ENCODE results near the gene SH3GLB1.
"Not testable (repeated sequence)": the region's sequence is repeated elsewhere in the genome, so short reads cannot be mapped to it uniquely, and the experiment has no call there.

The SH3GLB1 gene

DNA sequence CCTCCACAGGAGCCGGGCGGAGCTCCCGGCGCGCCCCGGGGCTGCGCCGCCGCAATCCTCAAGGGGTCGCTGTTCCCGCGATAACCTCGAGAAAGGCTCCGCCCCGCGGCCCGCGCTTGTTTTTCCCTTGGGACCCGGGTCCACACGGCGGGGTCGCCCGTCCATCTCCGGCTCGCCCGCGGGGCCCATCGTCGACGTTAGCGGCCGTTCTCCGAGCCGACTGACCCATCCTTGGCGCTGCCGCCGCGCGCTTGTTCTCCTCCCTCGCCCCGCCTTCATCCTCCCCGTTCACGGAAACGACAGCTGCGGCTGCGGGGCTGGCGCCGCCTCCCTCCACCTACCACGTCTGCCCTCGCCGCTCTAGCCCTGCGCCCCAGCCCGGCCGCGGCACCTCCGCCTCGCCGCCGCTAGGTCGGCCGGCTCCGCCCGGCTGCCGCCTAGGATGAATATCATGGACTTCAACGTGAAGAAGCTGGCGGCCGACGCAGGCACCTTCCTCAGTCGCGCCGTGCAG is at the start of gene SH3GLB1:
Gene SH3GLB1 (plus strand): TSS at position 119 of the 514 bp plus-strand sequence. CDS start 324 bp downstream, at position 443.
- FAIRE-seq: no peak

GRCh38 chr1:86658381-86658780 is 46.0 kb upstream of the SH3GLB1 start:
- FAIRE-seq: not testable (repeated sequence)

- no peak for FAIRE-seq
Observed at GRCh38 chr1:86666368-86666767, 38.0 kb upstream of the SH3GLB1 start.

- peak; percentile 97 for FAIRE-seq
Observed at GRCh38 chr1:86687595-86687994, 16.8 kb upstream of the SH3GLB1 start.

GRCh38 chr1:86692641-86693040 is 11.7 kb upstream of the SH3GLB1 start:
- FAIRE-seq: no peak

DNA sequence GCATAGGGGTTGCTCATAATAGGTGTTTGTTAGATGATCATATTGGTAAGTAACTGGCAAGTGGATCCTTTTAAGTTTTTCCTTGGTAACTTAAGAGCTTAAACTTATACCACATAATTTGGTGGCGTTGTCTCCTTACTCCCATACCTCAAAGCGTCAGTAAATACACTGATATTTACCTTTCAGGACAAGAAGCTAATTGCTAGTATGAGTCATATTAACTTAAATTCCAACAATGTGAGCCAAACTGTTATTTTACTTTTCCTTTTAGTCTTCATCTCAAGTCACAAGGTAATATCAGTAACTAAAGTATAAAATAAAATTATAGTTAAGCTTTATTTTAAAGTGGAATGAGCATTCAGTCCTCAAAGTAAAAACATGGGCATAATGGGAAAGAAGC is 9.0 kb upstream of the SH3GLB1 start:
- no peak for FAIRE-seq

GRCh38 chr1:86696522-86696921 is 7.9 kb upstream of the SH3GLB1 start:
- no peak for FAIRE-seq

DNA sequence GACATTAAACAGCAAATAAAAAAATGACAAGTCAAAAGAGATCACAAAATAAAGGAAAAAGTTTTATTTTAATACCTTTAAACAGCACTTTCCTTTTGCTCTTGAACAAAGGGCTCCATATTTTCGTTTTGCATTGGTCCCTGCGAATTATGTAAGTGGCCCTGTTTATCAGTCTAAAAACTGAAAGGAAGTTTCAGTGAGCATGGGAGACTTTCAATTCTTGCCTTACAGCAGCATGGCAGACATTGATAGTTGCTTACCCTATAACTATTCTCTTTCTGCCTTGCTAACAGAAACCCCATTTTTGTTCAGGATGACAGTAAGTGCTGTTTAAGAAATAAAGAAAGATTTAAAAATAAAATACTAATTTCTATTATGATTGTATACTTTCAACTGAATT is 5.2 kb upstream of the SH3GLB1 start:
- no peak for FAIRE-seq

- FAIRE-seq: no peak
Observed at GRCh38 chr1:86701731-86702130, 2.6 kb upstream of the SH3GLB1 start.

DNA sequence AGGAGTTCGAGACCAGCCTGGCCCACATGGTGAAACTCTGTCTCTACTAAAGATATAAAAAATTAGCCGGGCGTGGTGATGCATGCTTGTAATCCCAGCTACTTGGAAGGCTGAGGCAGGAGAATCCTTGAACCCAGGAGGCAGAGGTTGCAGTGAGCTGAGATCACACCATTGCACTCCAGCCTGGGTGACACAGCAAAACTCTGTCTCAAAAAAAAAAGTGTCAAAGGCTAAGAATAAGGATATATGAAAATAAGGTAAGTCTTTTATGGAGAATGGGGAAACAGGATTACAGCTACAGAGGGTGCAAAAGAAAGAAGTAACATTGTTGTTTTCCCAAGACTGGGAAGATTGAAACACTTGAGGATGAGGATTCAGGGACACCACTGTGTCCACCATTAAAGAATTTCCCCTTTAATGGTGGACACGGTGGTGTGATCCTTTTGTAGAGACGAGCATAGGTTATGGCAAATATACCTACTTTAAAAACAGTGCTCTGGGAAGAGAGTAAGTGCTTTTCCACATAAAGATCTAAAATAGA is 1.4 kb upstream of the SH3GLB1 start:
- not testable (repeated sequence) for FAIRE-seq

DNA sequence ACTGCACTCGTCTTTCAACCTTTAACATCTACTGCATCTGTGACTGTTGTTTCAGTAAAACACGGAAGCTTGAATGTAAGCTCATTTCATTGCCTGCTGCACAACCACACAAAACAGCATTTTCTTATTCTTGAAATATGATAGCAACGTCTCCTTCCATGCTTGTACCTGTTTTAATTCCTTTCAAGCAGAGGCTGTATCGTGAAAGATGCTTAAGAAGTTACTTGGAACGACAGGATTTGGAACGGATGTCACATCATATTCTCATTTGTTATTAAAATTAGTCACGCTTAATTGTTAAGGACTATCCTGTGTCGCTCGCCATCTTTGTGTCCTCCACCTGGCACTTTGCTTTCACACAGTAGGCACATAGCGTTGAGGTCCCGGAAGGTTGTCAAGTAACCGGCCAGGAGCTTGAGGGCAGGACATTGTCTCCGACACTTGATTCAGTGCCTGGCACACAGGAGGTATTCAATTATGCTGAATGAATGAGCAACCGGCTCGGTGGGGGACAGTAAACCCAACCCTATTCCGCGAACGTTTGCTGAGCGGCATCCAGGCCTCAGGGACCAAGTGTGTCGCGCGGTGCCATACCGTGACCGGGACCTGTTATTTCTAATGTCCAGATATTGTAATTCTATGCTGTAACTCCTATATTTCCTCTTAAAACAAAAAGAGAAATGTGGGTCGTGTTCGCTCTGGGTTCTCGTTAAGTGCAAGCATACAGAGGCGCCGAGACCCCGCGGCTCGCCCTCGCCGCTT is 499 bp upstream of the SH3GLB1 start:
- FAIRE-seq: no peak

DNA sequence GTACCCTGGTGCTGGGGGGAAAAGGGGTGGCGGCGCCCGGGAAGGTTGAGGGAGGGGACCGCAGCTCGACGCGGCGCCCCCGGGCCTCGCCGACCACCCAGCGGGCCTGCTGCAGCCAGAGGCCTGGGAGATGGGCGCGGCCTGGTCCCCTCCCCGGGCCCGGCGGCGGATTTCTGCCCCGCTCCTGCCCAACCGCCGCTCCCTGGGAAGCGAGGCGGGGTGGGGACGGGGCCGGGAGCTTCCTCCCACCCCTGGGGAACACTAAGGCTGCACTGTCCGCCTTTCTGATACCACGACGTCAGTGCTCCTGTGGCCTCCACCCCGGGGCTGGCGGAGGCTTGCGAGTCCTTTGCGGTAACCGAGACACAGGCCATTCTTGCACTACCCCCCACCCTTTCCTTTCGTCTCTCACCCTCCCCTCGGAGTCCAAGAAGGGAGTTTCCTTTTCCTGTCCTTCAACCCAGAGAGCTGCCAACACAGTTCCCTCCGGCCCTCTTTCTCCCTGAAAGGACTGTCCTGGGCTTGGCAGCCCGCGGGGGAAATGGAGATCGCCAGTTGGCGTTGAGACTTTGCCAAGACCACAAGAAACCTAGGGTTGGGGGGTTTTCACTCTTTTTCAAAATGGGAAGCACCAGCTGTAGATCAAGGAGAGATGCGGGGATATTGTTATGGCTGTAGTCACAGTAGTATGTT is 742 bp downstream of the SH3GLB1 start:
- no peak for FAIRE-seq

GRCh38 chr1:86705665-86705985 is 1.2 kb downstream of the SH3GLB1 start:
- FAIRE-seq: no peak

DNA sequence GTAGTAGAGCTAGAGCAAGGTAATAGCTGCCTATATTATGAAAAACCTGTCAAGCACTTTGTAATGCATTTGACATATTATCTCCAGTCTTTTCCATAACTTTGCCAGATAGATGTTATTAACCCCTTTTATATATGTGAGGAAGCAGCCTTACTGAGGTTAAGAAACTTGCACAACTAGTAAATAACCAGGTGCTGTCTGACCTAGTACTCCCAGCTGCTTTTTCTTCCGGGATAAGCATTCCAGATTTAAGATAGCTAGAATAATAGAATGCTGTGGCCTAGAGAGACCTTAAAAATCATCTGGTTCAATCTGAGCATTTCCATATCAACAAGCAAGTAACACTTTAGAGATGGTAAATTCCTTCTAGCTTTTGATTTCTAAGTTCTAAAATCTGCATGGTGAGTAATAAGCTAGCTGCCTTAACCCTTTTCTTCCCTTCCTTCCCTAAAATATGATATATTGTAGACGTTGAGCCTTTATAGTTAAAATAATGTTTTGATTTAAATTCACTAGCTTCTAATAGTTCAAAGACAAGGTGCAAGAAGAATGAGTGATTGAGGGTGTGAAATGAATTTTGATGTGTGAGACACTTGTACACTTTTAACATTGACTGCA is 1.8 kb downstream of the SH3GLB1 start:
- FAIRE-seq: no peak

DNA sequence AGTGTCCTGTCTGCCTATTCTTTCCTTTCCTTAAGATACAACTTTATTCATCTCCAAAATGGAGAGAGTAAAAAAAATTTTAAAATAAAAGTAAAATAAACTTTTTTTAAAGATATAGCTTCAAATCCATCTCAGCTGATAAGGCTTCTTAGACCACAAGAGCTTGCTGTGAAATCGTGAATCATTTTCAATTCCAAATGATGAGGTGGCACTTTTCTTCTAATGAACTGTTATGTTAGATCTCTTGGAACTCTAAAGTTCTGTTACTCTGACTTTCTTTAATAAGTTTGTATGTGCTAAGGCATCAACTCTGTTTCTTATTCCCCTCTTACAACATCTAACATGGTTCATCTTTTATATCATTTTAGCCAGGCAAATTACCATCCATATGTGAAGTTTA is 4.5 kb downstream of the SH3GLB1 start:
- no peak for FAIRE-seq

DNA sequence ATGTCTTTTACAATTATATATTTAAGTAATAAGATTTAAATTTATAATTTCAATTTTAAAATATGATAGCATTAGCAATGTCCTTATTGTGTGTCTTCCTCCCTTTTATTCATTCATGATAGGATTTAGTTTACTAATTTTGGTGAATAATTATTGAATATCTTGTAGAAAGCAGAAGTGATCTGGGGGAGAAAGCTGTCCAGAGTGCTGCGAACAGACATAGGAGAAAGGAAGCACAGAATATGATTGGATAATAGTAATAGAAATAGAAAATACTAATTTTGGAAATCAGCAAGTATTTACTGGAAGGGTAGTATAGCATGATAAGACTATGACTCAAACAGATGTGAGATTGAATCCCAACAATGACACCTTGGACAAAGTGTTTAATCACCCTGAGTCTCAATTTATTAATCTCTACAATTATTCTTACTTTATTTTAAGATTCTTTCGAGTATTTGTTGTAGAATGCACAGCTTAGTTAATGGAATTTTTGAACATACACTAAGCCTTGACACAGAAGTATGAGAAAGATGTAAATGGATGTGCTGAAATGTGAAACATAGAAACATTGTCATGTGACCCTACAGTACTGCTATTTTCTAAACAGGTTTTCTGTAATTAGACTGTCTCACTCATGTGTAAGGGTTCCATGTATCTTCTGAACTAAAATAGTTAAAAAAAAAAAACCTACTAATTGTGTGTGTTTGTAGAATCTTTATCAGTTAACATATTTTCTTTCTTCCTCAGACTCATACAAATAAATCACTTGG is 7.9 kb downstream of the SH3GLB1 start:
- FAIRE-seq: peak; percentile 93

- no peak for FAIRE-seq
Observed at GRCh38 chr1:86713477-86713876, 9.1 kb downstream of the SH3GLB1 start.

GRCh38 chr1:86714159-86714558 is 9.8 kb downstream of the SH3GLB1 start:
- no peak for FAIRE-seq

GRCh38 chr1:86714561-86715244 is 10.3 kb downstream of the SH3GLB1 start:
- peak; percentile 96 for FAIRE-seq

GRCh38 chr1:86718786-86719185 is 14.4 kb downstream of the SH3GLB1 start:
- FAIRE-seq: peak; percentile 79

DNA sequence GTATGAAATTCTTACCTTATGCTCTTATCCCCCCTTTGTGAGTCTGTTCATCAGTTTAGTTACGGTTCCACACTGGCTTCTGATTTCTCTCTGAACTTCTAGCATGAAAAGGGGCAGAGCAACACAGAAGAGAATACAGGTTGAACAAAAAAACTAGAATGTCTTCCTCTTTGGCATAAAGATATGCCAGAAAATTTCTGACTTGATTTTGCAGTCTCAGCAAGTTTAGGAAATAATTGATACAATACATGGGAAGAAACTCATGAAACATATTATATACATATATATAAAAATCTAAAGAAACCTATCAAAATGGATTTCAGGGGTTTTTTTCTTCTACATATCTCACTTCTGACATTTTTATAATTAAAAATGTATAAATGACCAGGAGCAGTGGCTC is 27.0 kb downstream of the SH3GLB1 start:
- FAIRE-seq: no peak

GRCh38 chr1:86733340-86733739 is 29.0 kb downstream of the SH3GLB1 start:
- no peak for FAIRE-seq
